A549 (cell line): ENCODE results near the gene CACNA1D.

Experiments used
- CTCF ChIP-seq: fragments of >200 bp; sonication (Bioruptor Twin); formaldehyde crosslinking; IDR thresholded peaks from 3 replicates; pipeline ENCODE4 v1.5.1; 2016
- HDAC2 ChIP-seq: fragments of 200-600 bp; sonication (generic); IDR thresholded peaks from 2 replicates; pipeline ENCODE4 v1.6.1; 2016
- MAFK ChIP-seq: fragments of 450-650 bp; IDR thresholded peaks from 2 replicates; pipeline ENCODE4 v1.6.1; 2014; ENCODE audit not compliant: partially characterized antibody
- POLR2A ChIP-seq: IDR thresholded peaks from 2 replicates; pipeline ENCODE4 v1.6.1; 2012; ENCODE audit warnings: mild to moderate bottlenecking, low read length
- SREBF2 ChIP-seq: fragments of 450-650 bp; IDR thresholded peaks from 2 replicates; pipeline ENCODE4 v1.6.1; 2014; ENCODE audit warnings: mild to moderate bottlenecking, moderate library complexity
- USF2 ChIP-seq: fragments of 450-650 bp; IDR thresholded peaks from 2 replicates; pipeline ENCODE4 v1.6.1; 2014; ENCODE audit warnings: antibody characterized with exemption

DNA sequence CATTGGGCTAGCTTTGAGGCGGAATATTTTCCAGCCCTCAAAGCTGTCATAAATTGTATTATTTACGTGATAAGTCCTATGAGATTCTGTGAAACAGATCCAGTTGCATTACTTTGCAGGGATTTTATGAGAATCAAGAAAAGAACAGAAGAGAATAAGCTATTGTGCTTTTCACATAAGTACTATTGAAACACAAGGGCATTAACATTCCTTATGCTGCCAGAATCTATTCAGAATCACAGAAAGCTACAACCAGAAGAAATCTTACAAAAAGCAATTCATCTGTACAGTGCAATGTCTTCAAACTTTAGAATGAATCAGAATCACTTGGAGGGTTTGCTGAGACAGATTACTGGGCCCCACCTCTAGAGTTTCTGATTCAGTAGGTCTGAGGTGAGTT, 10.6 kb upstream of the CACNA1D start:
- TF ChIP-seq CTCF = no peak
- TF ChIP-seq POLR2A = no peak
- TF ChIP-seq MAFK = no peak
- TF ChIP-seq HDAC2 = no peak
- no peak for TF ChIP-seq SREBF2
- no peak for TF ChIP-seq USF2
